Amygdala (tissue), 56 donors: ENCODE measurements around the gene SEC22C.

Source experiments
- DNase-seq, 56 donors: peaks; one replicate each; lab custom pipeline; 2025; lab: John Stamatoyannopoulos, UW

The SEC22C gene

GRCh38 chr3:42539871-42540714 is 41.7 kb downstream of the SEC22C start:
- peak in 5 of 56 donors; percentile 9 to 38 (median 14) for DNase-seq

GRCh38 chr3:42537350-42537749 is 44.4 kb downstream of the SEC22C start:
- no peak for DNase-seq

- peak in 5 of 56 donors; percentile 11 to 17 (median 14) for DNase-seq
Observed at GRCh38 chr3:42535981-42536784, 45.6 kb downstream of the SEC22C start.

- DNase-seq, result peak in 7 of 56 donors; percentile 15 to 64 (median 45)
Observed at GRCh38 chr3:42533161-42533897, 48.4 kb downstream of the SEC22C start.

GRCh38 chr3:42532229-42532628 is 49.5 kb downstream of the SEC22C start:
- no peak for DNase-seq

- no peak for DNase-seq
Observed at GRCh38 chr3:42531470-42531869, 50.3 kb downstream of the SEC22C start.

GRCh38 chr3:42530073-42530472 is 51.7 kb downstream of the SEC22C start:
- no peak for DNase-seq

GRCh38 chr3:42529468-42529867 is 52.3 kb downstream of the SEC22C start:
- no peak for DNase-seq

GRCh38 chr3:42527368-42527917 is 54.3 kb downstream of the SEC22C start:
- no peak for DNase-seq

- DNase-seq, result no peak
Observed at GRCh38 chr3:42526616-42527367, 55.0 kb downstream of the SEC22C start.

- no peak for DNase-seq
Observed at GRCh38 chr3:42525736-42526345, 55.9 kb downstream of the SEC22C start.

- DNase-seq, result no peak
Observed at GRCh38 chr3:42525212-42525611, 56.6 kb downstream of the SEC22C start.

GRCh38 chr3:42524751-42525150 is 57.0 kb downstream of the SEC22C start:
- no peak for DNase-seq

GRCh38 chr3:42520906-42521305 is 60.9 kb downstream of the SEC22C start:
- DNase-seq, result no peak

GRCh38 chr3:42520336-42520735 is 61.4 kb downstream of the SEC22C start:
- no peak for DNase-seq

GRCh38 chr3:42519568-42519962 is 62.2 kb downstream of the SEC22C start:
- no peak for DNase-seq

- peak in 1 of 56 donors; percentile 23 for DNase-seq
Observed at GRCh38 chr3:42518800-42519567, 62.8 kb downstream of the SEC22C start.

GRCh38 chr3:42517117-42517516 is 64.7 kb downstream of the SEC22C start:
- DNase-seq, result no peak

GRCh38 chr3:42516443-42516842 is 65.3 kb downstream of the SEC22C start:
- no peak for DNase-seq
